Measurements from ENCODE around the gene SIX3.

The SIX3 gene

GRCh38 chr2:44906972-44907371, 34.5 kb upstream of the SIX3 start:
- H3K27ac ChIP-seq = no peak overlapping the region
- TF ChIP-seq CTCF (IDR thresholded peaks at IDR 0.05) = no peak
- no peak overlapping the region for H3K4me3 ChIP-seq
- DNase-seq (ENCODE audit: low spot score) = no peak

GRCh38 chr2:44909831-44910230, 31.7 kb upstream of the SIX3 start:
- TF ChIP-seq CTCF (IDR thresholded peaks at IDR 0.05) = no peak
- no peak overlapping the region for H3K4me3 ChIP-seq
- DNase-seq (ENCODE audit: low spot score) = no peak
- H3K27ac ChIP-seq = no peak overlapping the region

GRCh38 chr2:44912660-44913059, 28.8 kb upstream of the SIX3 start:
- DNase-seq (ENCODE audit: low spot score) = no peak
- H3K27ac ChIP-seq = no peak overlapping the region
- no peak for TF ChIP-seq CTCF (IDR thresholded peaks at IDR 0.05)

GRCh38 chr2:44916291-44916690, 25.2 kb upstream of the SIX3 start:
- no peak for TF ChIP-seq CTCF (IDR thresholded peaks at IDR 0.05)
- Histone ChIP-seq H3K4me3 (no peak overlapping the region), H3K27ac (no peak overlapping the region)
- no peak for DNase-seq (ENCODE audit: low spot score)

More at GRCh38 chr2:44912660-44913059, 28.8 kb upstream of the SIX3 start:
- no peak overlapping the region for H3K4me3 ChIP-seq

GRCh38 chr2:44918095-44918775, 23.3 kb upstream of the SIX3 start:
- no peak overlapping the region for H3K4me3 ChIP-seq
- no peak for DNase-seq (ENCODE audit: low spot score)
- no peak overlapping the region for H3K27ac ChIP-seq
- no peak for TF ChIP-seq CTCF (IDR thresholded peaks at IDR 0.05)

GRCh38 chr2:44920751-44921150, 20.8 kb upstream of the SIX3 start:
- no peak for TF ChIP-seq CTCF (IDR thresholded peaks at IDR 0.05)
- H3K4me3 ChIP-seq = no peak overlapping the region
- DNase-seq (ENCODE audit: low spot score) = no peak

GRCh38 chr2:44922776-44923175, 18.7 kb upstream of the SIX3 start:
- Histone ChIP-seq H3K27ac (no peak overlapping the region), H3K4me3 (no peak overlapping the region)
- DNase-seq (ENCODE audit: low spot score) = no peak
- no peak for TF ChIP-seq CTCF (IDR thresholded peaks at IDR 0.05)

More at GRCh38 chr2:44920751-44921150, 20.8 kb upstream of the SIX3 start:
- no peak overlapping the region for H3K27ac ChIP-seq
